CD4-positive, alpha-beta T cell treated with Interleukin-15 for 4 hours (primary cell): ENCODE results near the gene MED9.

Experiments used
- DNase-seq: peaks from one replicate; pipeline ENCODE4 v3.0.0-alpha.2; 2020; ENCODE audit warnings: low spot score

Gene MED9

DNA sequence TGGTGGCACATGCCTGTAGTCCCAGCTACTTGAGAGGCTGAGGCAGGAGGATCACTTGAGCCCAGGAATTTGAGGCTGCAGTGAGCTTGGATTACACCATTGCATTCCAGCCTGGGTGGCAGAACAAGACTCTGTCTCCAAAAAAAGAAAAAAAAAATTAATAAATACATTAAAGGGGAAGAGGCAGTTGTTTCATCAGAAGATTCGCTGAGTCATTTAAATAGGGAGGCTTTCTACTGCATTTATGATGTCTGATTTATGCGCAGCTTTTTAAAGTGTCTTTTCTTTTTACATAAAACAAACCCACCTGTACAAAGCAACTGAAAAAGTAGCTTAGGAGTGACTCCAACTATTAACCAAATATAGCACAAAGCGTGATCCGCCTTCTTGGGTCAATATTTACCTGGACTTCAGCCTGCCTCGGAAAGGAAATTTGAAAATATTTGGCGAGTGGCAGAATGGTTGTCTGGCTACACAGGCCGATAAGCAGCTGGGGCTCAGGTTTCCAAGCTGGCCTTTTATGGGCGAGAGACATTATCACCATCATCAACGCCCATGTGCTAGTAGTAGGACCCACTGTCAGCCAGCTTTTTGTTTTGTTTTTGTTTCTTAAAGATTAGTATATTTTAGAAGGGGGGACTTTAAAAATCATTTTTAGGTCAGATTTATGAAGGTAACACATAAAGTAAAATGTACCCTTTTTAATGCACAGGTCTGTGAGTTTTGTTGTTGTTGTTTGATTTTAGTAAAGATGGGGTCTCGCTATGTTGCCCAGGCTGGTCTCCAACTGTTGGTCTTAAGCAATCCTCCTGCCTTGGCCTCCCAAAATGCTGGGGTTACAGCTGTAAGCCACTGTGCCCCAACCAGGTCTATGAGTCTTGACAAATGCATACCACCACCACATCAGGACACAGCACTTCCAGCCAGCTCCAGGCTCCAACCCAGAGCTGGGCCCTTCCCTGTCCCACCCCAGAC lies 61.9 kb downstream of the MED9 start:
- no peak for DNase-seq

DNA sequence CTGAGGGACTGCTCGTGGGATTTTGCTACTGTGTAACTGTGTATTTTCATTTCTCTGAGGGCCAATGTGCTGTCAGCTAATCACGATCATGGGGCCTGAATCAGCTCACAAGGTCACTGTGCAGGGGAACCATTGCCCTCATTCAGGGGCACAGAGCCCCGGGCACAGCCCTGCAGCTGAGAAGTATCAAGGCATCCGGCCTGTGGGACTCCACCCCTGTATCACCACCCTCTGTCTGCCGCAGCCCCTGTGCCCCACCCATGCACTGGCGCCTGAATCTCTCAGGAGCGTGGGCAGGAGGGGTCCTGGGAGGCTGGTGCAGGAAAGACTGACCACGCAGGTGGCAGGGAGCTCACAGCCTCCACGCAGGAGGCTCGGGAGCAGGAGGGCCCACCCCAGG lies 62.8 kb downstream of the MED9 start:
- no peak for DNase-seq

DNA sequence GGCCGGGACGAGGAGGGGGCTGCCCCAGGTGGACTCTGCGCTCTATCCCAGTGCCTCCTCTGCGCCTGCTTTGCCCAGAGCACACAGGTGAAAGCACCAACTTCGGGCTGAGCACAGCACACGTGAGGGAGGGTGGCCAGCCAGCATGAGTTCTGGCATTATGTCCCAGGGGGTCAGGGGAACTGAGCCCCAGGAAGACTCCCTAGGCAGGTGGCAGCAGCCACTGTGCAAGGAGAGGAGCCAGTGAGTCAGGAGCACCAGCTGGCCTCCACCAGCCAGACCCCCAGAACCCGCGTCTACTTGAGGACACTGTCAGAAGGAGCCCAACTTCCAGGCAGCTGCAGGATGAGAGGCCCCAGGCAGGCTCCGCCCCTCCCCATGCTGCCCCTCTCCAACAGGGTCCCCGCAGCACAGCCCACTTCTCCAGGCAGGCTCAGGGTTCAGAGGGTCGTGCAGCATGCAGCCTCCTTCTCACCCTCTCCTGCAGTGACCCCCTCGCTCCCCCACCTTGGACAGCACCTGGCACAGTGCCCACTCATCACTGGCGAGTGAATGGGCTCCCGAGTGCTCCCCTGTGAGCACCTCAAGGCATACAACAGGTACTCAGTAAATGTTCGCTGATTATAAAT lies 63.6 kb downstream of the MED9 start:
- DNase-seq, result no peak

DNA sequence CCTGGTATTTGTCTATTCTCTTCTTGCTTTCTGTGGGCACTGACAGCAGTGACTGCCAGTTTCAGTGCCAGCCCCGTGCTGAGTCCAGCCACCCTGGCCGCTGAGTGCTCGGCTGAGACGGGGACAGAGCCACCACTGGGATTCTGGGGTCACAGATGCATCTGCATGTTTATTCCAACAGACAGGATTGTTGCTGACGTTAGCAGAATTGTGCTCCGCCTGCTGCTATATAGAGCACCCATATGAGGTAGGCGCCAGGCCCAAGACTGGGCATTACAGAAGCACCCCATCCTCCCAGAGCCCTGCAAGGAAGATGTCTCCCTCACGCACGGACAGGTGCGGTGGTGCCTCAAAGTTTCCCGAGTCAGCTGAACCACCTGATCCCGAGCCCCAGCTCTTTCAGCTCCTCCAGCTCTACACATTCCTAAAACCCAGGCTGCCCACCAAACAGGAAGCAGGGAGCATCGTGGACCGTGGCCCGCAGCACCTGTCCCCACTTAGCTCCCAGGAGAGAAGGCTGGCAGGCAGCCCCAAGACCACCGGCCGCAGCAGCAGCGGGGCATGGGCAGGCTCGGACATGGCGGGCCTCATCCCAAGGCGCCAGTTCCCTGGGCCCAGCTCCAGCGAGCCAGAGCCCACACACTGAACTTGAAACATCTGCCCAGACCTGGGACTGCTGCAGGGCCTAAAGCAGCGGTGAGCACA lies 64.3 kb downstream of the MED9 start:
- DNase-seq, result no peak

DNA sequence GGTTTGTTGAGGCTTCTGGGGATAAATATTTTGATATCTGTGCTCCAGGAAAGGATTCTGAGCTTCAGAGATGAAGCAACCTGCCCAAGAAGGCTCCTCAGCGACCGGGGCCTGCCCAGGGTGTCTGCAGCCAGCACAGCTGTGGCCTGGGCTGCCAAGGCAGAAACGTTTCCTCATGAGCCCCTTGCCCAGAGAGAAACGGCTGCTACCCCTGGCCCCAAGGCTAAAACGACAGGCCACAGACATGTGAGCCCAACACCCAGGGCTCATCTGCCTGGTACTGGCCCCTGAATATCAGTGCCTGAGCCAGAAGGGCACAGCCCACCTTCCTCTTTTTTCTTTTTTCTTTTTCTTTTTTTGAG lies 64.8 kb downstream of the MED9 start:
- no peak for DNase-seq
